Neuron (in vitro differentiated cells): Measurements from ENCODE around the gene CSRP3.

ENCODE experiments used
- H2AFZ ChIP-seq: one replicate; pipeline ENCODE4 v1.6.1; 2013; ENCODE audit warnings: low read depth, mild to moderate bottlenecking, inconsistent platforms, low read length, moderate library complexity
- H3K27me3 ChIP-seq: one replicate; pipeline ENCODE4 v1.6.1; 2013; ENCODE audit warnings: low read length; ENCODE audit not compliant: insufficient read depth
- H3K36me3 ChIP-seq: one replicate; pipeline ENCODE4 v1.6.1; 2013; ENCODE audit warnings: low read length; ENCODE audit not compliant: insufficient read depth
- H3K4me1 ChIP-seq: one replicate; pipeline ENCODE4 v1.6.1; 2013; ENCODE audit warnings: low read length; ENCODE audit not compliant: insufficient read depth
- H3K4me3 ChIP-seq: 2 replicates; pipeline ENCODE4 v1.5.1; 2013; ENCODE audit warnings: mild to moderate bottlenecking, low read length, moderate library complexity
- H3K9me3 ChIP-seq: one replicate; pipeline ENCODE4 v1.6.1; 2013; ENCODE audit warnings: low read length

The CSRP3 gene

DNA sequence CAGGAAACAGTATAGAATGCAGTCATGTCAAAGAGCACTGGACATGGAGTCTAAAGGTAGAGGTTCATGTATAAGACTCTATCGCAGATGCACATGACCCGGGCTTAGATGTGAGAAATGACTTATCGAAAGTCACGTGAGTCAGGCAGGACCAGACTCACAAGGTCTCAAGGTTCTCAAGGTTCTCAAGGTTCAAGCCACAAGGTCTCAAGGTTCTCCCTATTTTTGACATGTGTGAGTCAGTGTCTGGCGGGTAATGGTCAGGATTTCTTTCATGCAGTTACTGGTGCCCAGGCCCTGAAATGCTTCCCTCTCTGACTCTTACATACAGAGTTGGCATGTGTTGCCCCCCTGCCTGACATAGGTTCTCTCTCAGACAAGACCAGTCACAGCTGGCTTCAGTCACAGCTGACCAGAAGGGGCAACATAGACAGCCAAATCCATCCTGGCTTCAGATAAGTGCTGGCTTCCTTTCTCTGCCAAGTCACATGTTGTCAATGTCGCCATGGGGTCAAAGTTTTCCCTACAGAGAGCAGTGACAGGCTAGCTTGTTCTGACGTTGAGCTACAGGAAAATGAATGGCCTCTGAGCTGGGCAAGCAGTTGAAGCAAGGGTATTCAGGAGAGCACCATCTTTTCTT is 10.1 kb downstream of the CSRP3 start:
- peaks cover 24% of the 10 kb centered on the region for H3K4me1 ChIP-seq
- H2AFZ ChIP-seq = no peak overlapping the region
- no peak overlapping the region for H3K4me3 ChIP-seq
- no peaks in the 10 kb centered on the region for H3K9me3 ChIP-seq
- no peaks in the 10 kb centered on the region for H3K36me3 ChIP-seq
- peaks cover 59% of the 10 kb centered on the region for H3K27me3 ChIP-seq

DNA sequence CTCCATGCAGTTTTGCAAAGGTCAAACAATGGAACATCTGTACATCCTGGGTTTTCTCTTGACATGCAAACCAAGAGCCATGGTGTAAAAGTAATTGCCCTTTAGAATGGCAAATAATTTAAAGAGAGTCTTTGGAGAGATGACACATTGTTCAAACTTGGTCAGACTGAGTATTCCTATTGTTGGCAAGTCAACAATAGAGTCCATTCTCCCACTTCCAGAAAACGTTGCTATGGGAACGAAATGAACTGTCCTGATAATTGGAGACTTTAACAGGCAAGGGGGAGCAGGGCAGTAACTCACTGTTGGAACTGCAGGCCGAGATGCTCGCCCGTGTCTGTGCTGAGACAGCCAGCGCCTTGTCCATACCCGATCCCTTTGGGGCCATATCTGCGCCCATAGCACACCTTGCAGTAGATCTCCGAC is 13.9 kb downstream of the CSRP3 start:
- Histone ChIP-seq H3K4me1 (peaks cover 24% of the 10 kb centered on the region), H3K36me3 (no peaks in the 10 kb centered on the region), H3K9me3 (peaks cover 4% of the 10 kb centered on the region), H3K4me3 (no peak overlapping the region), H2AFZ (no peak overlapping the region), H3K27me3 (peaks cover 56% of the 10 kb centered on the region)

DNA sequence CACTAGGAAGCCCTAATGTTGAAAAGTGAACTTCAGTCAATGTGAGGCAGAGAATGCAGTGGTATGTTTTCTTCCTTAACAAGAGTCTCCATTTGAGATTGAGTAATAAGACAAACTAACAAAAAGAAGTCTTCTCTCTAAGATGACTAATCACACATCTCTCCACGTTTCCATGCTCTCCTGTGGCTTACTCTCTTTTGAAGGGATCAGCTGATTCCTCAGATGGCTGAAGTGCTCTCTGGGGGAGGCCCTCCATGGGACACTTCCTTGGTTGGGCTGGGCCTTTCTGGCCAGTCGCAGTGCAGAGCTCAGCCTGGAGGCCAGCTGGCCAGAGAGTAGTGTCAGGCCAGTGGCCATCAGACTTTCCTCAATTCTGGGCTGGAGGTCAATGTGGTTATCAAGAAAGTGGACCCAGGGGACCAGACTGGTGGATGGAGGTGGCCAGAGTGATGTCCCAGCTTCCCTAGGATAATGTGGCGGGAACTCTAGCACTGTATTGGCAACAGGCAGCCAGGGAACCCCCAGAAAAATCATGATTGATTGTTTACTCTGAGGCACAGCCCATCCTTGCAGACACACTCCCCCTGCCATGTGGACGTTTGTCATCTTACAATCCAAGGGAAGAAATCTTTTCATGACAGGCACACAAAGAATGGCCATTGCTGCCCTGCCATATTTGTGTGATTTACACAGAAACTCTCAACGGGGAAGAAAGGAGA is 14.5 kb downstream of the CSRP3 start:
- Histone ChIP-seq H3K9me3 (peaks cover 4% of the 10 kb centered on the region), H3K27me3 (peaks cover 51% of the 10 kb centered on the region), H3K4me1 (peaks cover 24% of the 10 kb centered on the region), H2AFZ (no peak overlapping the region), H3K36me3 (no peaks in the 10 kb centered on the region), H3K4me3 (no peak overlapping the region)

DNA sequence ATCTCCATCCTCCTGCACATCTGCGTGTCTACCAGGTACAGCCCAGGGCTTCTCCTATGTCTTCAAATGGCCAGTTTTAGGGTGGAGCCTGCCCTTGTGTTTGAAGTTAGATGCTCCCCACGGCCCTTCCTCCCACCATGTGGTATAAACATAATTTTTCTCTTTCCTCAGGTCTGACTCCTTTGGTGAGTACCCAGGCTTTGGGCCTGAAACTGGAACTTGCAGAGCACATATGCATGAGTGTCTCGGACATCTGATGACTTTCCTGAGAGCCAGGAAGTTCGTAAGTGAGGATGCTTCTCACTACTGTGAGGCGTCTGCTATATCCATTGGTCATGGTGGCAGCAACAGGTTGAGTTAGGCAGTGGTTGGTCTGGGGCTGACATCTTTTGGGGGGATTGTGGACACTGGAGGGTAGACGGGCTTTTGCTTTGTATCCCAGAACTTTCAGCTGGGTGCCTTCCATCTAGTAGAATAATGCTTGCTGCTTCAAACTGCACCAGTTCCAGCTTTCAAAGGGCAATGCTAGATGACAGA is 16.2 kb downstream of the CSRP3 start:
- peaks cover 4% of the 10 kb centered on the region for H3K9me3 ChIP-seq
- H3K36me3 ChIP-seq = no peaks in the 10 kb centered on the region
- no peak overlapping the region for H3K4me3 ChIP-seq
- peaks cover 42% of the 10 kb centered on the region for H3K27me3 ChIP-seq
- H2AFZ ChIP-seq = no peak overlapping the region
- H3K4me1 ChIP-seq = peaks cover 24% of the 10 kb centered on the region

DNA sequence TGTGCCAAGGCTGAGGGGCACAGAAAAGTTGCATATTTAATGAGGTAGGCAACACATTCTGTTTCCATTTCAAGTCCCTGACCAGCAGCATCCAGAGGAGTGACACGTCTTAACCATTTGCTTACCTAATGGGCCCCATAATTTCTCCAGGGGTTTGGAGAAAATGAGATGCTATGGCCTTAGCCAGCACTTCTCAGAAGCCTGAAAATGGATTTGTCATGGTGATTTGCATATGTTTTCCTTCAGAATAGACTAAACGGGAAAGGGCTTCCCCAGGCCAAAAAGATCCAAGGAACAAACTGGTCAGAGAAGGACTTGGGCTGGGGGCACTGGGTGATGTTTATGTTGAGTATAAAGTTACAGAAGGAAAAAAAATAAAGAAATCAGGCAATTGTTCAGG is 16.7 kb downstream of the CSRP3 start:
- H3K27me3 ChIP-seq = peaks cover 39% of the 10 kb centered on the region
- H3K4me1 ChIP-seq = peaks cover 24% of the 10 kb centered on the region
- no peaks in the 10 kb centered on the region for H3K36me3 ChIP-seq
- H2AFZ ChIP-seq = no peak overlapping the region
- peaks cover 4% of the 10 kb centered on the region for H3K9me3 ChIP-seq
- H3K4me3 ChIP-seq = no peak overlapping the region

DNA sequence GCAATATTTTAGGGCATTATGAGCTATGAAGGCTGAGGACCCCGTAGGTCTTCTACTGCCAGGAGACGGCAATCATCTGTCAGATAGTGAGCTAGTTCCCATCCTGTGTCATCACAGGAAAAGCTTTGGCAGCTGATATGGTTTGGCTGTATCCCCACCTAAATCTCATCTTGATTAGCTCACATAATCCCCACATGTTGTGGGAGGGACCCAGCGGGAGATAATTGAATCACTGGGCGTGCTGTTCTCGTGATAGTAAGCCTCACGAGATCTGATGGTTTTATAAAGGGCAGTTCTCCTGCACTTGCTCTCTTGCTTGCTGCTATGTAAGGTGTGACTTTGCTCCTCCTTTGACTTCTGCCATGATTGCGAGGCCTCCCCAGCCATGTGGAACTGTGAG is 18.1 kb downstream of the CSRP3 start:
- Histone ChIP-seq H3K27me3 (peaks cover 28% of the 10 kb centered on the region), H3K4me1 (peaks cover 23% of the 10 kb centered on the region), H3K36me3 (no peaks in the 10 kb centered on the region), H3K9me3 (peaks cover 10% of the 10 kb centered on the region), H2AFZ (no peak overlapping the region), H3K4me3 (no peak overlapping the region)

DNA sequence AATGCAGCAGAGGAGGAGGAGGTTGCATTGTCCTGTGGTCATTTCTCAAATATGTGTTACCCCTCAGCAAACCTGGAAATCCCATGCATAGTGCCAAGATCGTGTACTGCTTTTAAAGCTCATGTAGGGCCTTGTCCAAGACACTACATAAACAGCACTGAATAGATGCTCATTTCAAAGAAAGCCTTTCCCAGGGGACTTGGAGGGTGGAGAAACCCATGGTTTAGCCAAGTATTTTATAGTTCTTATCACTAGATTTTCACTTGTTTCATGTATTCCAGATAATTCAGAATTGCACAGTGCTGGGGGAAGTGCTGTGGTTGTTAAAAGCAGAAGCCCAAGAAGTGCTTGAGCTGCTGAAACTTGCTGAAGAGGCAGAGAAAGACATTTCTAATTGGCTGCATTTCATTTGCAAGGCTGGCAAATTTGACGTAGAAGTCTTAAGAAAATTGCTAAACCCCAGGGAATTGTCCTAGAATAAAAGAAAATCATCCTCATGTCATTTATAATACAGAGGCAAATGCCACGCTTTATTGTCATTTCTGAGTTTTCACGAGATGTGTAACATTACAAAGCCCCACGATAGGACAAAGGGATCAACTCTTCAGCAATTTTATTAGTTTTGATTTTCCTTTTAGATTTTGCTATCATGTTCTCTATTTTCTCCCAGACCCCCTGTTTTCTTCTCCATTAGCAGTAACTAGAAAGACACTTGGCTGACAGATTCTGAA is 20.1 kb downstream of the CSRP3 start:
- no peak overlapping the region for H2AFZ ChIP-seq
- H3K4me3 ChIP-seq = no peak overlapping the region
- H3K9me3 ChIP-seq = peaks cover 10% of the 10 kb centered on the region
- H3K4me1 ChIP-seq = peaks cover 5% of the 10 kb centered on the region
- H3K27me3 ChIP-seq = peaks cover 25% of the 10 kb centered on the region
- H3K36me3 ChIP-seq = peaks cover 7% of the 10 kb centered on the region

DNA sequence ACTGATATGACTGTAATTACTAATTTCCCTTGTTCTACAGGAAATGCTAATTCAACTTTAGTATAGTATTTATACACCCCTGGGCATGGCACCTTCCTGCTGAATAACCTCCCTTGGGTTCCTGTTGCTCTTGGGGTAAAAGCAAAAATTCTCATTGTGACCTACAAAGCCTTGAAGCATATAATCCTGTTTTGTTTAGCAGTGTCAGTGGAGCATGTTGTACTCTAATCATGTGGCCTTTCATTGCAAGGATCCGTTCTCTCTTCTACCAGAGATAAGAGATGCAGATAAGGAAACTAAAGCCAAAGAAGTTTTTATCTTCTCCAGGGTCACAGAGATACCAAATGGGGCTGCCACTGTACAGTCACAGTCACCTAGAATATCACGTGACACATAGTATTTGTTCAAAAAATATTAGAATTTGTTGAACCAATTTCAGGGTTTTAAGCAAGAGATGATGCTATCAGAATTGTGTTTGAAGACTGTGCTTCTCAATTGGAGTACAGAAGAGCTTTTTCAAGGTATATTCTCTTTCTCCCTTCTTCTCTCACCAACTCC is 25.1 kb downstream of the CSRP3 start:
- Histone ChIP-seq H2AFZ (no peak overlapping the region), H3K9me3 (peaks cover 6% of the 10 kb centered on the region), H3K36me3 (peaks cover 29% of the 10 kb centered on the region), H3K4me3 (no peak overlapping the region), H3K4me1 (no peaks in the 10 kb centered on the region), H3K27me3 (peaks cover 8% of the 10 kb centered on the region)

DNA sequence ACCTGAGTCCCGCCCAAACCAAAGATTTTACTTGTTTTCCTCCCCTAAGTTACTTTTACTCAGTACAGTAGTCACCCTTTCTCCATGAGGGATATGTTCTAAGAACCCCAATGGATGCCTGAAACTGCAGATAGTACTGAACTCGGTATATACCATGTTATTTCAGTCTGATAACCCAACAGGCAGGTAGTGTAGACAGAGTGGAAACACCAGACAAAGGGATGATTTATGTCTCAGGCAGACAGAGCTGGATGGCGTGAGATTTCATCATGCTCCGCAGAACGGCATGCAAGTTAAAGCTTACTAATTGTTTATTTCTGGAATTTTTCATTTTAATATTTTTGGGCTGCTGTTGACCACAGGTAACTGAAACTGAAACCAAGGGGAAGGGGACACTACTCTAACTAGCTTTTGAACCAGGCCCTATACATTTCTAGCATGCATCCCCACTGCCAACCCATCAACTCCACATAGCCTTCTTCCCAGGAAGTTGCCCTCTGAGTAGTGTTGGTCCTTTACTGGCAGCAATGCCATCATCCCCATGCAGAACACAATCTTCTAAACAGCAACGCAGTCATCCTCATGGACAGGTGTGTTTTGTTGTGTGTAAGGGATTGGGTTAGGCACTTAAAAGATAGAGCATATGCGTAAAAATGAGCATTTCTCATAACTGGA is 27.7 kb downstream of the CSRP3 start:
- Histone ChIP-seq H3K9me3 (no peaks in the 10 kb centered on the region), H2AFZ (no peak overlapping the region), H3K36me3 (peaks cover 29% of the 10 kb centered on the region), H3K4me3 (no peak overlapping the region), H3K4me1 (no peaks in the 10 kb centered on the region), H3K27me3 (no peaks in the 10 kb centered on the region)

DNA sequence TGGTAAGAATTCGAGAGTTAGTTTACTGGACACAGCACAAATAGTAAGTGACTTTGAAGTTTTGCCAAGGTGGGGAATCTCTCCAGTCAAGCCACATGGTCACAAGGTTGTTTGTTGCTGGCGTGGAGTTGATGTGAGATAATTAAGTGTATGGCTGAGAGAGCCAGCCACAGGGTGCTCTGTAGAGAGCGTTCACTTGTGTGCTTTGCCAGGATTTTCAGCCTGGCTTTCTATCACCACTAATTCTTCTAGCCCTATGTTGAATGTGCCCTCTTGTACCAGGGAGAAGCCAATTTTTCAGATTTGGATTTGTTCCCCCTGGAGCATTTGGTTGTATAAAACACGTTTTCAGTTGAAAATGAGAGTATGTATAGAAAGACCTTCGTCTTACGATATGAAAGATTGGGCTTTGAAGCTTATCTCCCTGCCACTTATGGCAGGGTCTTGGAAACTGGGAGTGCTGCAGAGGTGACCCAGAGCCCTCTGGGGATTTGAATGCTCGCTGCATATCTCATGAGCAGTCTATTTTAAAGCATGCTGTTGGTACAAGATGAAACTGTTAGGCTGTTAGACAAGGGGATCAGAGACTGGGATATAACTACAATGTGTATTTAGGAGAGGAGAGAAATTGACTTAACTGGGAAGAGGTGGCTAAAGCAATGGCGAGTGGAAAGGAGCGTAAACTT is 28.6 kb downstream of the CSRP3 start:
- Histone ChIP-seq H3K4me3 (no peak overlapping the region), H3K4me1 (no peaks in the 10 kb centered on the region), H2AFZ (no peak overlapping the region), H3K9me3 (no peaks in the 10 kb centered on the region), H3K36me3 (peaks cover 29% of the 10 kb centered on the region), H3K27me3 (no peaks in the 10 kb centered on the region)

DNA sequence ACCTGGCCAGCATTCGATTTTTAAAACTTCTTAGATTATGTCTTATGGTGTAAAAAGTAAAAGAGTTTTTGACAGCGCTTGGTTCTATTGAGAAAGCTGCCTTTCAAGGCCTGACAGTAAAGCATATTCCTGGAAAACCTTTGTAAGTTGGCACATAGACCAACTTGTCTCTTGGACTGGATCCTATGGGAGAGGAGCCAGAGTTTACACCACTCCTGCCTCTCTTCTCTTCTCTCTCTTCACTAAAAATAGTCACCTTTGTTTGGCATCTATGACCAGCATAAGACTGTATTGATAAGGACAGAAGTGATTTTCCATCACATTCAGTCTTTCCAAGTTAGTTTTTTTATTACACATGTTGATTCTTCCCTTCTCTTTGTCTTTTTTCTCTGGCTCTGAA is 33.7 kb downstream of the CSRP3 start:
- H3K27me3 ChIP-seq = no peaks in the 10 kb centered on the region
- no peaks in the 10 kb centered on the region for H3K4me1 ChIP-seq
- H3K36me3 ChIP-seq = peaks cover 27% of the 10 kb centered on the region
- H3K9me3 ChIP-seq = no peaks in the 10 kb centered on the region
- H3K4me3 ChIP-seq = no peak overlapping the region
- H2AFZ ChIP-seq = no peak overlapping the region

DNA sequence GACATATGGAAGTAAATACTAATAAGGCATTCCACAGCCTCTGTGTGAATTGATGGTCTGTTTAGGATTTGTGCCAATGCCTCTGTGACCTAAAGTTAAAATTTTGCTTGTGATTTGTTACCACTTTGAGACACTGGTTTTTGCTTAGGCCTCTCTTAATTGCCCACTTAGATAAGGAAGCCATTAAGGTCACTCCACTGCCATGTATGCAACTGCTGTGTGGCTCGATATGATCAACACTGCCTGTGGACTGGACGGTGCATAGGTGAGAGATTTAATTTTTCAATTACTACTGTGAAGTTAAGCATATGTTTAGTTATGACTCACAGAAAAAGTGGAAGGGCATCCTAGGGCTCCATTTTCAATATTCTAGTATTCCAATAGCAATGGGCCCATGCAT is 36.9 kb downstream of the CSRP3 start:
- Histone ChIP-seq H2AFZ (no peak overlapping the region), H3K9me3 (no peaks in the 10 kb centered on the region), H3K36me3 (peaks cover 23% of the 10 kb centered on the region), H3K4me3 (no peak overlapping the region), H3K4me1 (no peaks in the 10 kb centered on the region), H3K27me3 (no peaks in the 10 kb centered on the region)
